Glomerular visceral epithelial cell (primary cell): ENCODE results near the gene SSMEM1.
A peak's percentile ranks its signal among the peaks of the same experiment; 100 is the strongest.
"Not testable (repeated sequence)": the region's sequence is repeated elsewhere in the genome, so short reads cannot be mapped to it uniquely, and the experiment has no call there.

Source experiments
- DNase-seq: peaks from one replicate; pipeline ENCODE4 v3.0.0-alpha.2; 2016; ENCODE audit errors: extremely low spot score

Gene SSMEM1, protein sequence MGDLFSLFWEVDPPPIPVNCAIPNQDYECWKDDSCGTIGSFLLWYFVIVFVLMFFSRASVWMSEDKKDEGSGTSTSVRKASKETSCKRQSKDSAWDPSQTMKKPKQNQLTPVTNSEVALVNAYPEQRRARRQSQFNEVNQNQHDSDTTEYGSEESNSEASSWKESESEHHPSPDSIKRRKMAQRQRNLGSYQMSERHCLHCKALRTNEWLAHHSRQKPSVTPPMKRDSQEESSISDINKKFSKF

GRCh38 chr7:130207642-130208041 lies at the start of gene SSMEM1:
SSMEM1 (plus strand) TSS chr7:130207860; CDS start chr7:130207911, 51 bp downstream.
- DNase-seq: peak; percentile 3

- DNase-seq: no peak
These were observed 47.6 kb upstream of the SSMEM1 start for GRCh38 chr7:130160023-130160422.

DNA sequence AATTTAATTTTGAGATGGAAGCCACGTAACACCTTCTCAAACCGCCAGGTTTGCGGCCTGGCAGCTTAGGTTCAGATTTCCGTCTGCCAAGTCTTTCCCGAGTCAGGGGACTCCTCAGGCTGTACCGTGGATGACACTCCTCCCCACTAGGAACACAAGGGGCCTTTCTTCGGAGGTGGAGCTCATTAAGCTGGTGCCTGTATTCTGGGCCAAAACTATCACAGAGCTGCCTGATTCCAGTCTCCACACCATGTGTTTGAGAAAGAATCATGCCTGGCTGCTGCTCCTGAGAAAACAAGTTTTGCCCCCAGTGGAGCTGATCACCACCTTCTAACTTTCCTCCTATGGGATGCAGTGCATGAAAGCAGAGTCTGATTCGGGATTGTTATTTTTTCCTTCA lies 47.2 kb upstream of the SSMEM1 start:
- DNase-seq: no peak

- no peak for DNase-seq
These were observed 45.5 kb upstream of the SSMEM1 start for GRCh38 chr7:130162196-130162595.

- DNase-seq: no peak
These were observed 33.3 kb upstream of the SSMEM1 start for GRCh38 chr7:130174237-130174959.

DNA sequence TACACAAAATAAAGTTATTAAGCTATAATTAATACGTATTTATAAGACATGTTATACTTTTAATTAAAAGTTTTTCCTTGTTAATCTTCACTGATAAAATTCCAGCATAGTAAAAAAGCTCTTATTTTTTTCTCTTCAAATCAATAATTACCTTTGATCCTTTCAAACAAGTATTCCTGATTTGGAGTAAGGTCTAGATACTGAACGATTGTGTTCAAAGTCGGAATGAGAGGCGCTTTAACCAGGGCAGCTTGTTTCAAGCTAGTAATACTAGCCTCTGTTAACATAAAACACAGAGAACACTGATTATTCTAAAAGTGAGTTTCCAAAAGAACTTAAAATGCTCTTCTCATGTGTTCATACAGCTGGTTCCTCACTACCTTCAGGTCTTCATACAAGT lies 29.4 kb upstream of the SSMEM1 start:
- DNase-seq: no peak

GRCh38 chr7:130179631-130180030 lies 28.0 kb upstream of the SSMEM1 start:
- no peak for DNase-seq

GRCh38 chr7:130180571-130181262 lies 26.9 kb upstream of the SSMEM1 start:
- no peak for DNase-seq

DNA sequence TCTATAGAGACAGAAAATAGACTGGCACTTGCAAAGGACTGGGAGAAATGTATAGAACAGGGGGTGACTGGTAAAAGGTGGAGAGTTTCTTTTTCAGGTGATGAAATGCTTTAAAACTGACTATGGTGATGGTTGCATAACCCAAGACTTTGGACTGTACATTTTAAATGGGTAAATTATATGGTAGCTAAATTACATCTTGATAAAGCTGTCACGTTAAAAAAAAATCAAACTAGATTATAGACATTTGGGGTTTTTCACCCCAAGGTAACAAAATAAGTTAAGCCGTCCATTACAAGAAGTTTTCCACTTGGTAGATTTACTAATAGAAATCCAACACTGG lies 26.4 kb upstream of the SSMEM1 start:
- DNase-seq: no peak

- no peak for DNase-seq
These were observed 24.7 kb upstream of the SSMEM1 start for GRCh38 chr7:130182990-130183389.

GRCh38 chr7:130184349-130184748 lies 23.3 kb upstream of the SSMEM1 start:
- DNase-seq: not testable (repeated sequence)

DNA sequence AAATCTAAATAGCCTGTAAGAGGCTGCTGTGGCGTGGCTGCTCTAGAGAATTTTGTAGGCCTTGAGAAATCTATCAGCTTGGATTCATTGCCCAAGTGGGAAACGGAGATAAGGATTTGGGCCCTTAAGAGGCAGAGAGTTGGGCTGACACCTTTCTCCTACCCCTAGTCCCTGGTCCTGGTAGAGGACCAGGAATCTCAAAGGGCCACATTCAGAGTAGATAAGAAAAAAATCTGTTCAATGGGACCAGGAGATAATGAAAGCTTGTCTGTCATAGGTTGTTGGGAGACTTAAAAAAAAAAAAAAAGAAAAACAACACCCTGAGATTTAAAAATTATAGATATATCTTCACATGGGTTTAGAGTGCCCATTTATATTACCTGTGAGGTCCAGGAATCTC lies 20.3 kb upstream of the SSMEM1 start:
- DNase-seq: no peak

- no peak for DNase-seq
These were observed 18.3 kb upstream of the SSMEM1 start for GRCh38 chr7:130189343-130189742.

DNA sequence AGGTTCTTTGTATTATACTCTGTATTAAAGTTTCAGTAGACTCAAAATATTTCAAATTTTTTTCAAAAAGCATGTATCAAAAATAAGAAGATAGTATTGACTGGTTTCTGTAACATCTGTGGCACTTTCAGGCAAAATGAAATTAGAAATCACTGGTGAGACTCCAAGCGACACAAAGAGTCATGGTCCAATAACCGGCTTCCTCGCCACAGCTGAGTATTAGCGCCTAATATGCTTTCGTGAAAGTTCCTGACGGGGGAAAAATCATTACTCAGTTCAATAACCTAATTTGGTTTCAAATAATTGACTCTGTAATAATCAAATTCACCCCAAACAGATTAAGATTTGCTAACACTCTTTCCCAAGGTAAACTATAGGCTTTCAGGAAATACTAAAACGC lies 15.9 kb upstream of the SSMEM1 start:
- DNase-seq: no peak

DNA sequence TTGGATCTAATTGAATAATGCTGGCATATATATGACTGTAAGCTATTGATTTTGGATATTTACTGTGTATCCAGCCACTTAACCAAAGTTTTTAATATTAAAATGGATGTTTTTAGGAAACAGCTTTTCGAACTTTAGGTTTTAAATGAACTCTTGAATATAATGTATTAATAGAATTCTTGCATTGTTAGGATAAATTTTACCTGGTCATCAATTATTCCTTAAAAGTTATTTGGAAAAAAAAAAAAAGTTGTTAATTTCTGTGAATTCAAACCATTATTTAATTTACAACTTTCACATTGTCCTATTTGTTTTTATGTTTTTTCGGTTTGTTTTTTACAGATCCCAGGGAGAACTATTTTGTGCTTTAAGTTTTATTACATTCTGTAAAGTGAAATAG lies 12.3 kb upstream of the SSMEM1 start:
- DNase-seq: no peak

DNA sequence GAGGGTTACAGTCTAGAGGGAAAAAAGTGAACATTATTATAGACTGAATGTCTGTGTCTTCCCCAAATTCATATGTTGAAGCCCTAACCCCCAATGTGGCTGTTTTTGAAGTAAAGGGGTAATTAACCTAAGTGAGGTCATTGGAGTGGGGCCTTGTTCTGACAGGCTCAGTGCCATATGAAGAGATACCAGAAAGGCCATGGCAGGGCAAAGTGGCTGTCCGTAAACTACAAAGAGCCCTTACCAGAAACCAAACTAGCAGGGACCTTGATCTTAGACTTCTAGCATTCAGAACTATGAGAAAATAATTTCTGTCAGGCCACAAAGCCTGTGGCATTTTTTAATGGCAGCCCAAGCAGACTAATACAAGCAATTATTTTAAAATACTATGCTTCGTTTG lies 11.2 kb upstream of the SSMEM1 start:
- no peak for DNase-seq

GRCh38 chr7:130197094-130197493 lies 10.6 kb upstream of the SSMEM1 start:
- no peak for DNase-seq

GRCh38 chr7:130201796-130202195 lies 5.9 kb upstream of the SSMEM1 start:
- no peak for DNase-seq

DNA sequence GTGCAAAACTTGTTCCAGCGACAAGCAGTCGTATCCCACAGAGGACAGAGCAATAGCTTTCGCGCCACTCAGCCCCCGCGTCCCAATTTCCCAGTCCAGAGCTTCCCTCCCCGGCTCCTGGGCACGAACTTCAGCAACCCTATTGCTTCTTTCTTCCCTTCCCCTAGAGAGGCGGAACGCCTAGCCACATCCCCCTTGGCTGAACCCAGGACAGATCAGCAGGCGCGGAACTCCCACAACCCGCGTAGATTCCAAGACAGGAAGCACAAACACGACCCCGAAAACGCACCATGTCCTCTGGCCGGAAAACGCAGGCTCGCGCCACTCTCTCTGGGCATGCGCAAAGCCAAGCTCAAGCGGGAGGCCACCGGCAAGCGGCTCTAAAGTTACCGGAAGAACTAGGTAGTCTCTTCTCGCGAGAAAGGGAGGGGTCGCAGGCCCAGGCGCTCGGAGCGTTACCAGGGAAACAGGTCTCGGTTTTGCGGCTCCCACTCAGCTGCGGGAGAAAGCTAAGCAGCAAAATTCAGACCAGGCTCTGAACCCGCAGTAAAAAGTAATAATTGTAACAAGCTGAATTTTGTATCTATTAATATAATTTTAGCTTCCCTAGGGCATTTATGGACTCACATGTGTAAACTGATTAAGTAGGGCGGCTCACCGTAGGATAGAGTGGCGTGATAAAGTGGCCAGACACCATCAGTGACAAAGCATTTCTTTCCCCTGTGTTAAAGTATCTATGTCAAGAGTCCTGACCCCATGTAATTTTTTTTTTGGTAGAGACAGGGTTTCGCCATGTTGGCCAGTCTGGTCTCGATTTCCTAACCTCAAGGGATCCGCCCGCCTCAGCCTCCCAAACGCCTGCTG lies 2.3 kb upstream of the SSMEM1 start, which contains the start of gene TMEM209:
TSS of gene TMEM209 (minus strand) at position 323 of the 864 bp plus-strand sequence. CDS start at position 292, 31 bp downstream.
- DNase-seq: peak; percentile 97

- no peak for DNase-seq
These were observed 627 bp upstream of the SSMEM1 start for GRCh38 chr7:130207033-130207432.

DNA sequence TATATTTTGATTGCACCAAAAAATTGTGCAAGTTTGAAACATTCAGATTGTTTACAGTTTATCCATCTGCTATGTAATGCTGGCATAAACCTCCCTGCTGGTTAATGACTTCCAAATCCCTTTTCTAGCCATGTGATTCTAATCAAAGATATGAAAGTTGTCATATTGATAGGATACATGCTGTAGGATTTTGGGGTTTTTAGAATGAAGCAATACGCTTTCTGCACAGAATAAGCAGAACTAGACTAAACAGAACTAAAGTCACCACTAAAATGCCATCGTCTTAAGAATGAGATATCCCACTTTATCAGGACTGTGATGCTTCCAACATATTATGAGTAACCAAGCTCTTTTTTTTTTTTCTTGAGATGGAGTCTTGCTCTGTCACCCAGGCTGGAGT lies 856 bp downstream of the SSMEM1 start:
- no peak for DNase-seq
